Measurements from ENCODE around the gene CD7.

The CD7 gene

DNA sequence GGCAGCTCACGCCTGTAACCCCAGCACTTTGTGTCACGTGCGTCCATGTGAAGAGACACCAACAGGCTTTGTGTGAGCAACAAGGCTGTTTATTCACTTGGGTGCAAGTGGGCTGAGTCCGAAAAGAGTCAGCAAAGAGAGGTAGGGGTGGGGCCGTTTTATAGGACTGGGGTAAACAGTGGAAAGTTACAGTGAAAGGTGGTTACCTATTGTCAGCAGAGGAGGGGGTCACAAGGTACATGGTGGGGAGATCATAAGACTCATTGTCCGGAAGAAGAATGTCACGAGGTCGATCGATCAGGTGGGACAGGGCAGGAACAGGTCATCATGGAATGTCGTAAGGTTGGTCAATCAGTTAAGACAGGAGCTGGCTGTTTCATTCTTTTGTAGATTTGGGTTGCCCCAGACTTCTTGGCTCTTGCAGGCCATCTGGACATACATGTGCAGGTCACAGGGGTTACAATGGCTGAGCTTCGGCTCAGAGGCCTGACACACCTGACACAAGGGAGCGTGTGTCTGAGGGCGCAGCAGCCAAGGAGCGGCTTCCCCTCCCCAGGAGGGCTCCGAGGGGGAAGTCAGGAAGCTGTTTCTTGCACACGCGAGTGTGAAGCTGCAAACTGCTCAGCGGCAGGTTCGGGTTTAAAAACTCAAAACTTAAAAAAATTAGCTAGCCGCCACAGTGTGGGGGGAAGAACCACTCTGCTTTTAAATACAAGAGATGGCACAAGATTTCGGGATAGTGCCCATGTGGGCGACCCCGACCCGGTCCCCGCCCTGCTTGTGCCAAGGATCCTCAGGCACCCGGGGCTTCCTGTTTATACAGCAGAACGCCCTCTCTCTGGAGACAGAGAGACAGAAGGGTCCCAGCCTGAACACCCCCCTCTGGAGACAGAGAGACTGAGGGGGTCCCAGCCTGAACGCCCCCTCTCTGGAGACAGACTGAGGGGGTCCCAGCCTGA lies 29.2 kb upstream of the CD7 start:
- no peak for DNase-seq

DNA sequence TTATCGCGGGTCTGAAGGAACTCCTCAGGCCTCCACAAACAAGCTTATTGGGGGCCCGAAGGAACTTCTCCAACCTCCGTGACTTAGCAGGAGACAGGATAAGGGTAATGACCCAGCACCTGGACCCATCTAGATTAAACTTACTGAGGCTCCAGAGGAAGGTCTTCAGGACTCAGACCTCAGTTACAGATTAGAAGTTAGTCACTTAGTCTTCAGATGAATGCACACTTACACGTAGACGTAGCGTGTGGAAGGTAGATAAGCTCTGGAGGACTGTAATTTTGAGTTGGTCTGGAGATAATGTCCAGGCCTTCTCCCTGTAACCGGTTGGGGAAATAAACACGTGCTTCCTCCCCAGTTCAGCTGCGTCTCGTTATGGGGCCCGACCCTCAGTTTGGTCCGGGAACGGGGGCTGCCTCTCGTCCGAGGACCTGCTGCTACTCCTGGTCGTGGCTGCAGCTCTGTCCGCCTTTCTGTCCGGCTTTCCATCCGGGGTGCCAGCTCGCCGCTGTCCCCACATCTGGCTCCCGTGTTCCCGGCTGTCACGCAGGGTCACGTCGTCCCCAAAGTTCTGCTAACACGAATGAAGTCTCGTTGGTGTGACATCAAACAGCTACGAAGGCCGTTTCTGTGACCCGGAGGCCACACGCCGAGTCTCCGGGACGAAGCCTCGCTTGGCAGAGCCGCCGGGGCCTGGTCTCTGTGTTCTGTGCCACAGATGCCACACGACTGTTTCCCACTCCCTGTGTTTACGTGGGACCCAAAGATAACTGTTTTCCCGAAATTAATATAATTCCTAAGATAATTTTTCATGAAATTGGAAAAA lies 28.0 kb upstream of the CD7 start:
- no peak for DNase-seq

DNA sequence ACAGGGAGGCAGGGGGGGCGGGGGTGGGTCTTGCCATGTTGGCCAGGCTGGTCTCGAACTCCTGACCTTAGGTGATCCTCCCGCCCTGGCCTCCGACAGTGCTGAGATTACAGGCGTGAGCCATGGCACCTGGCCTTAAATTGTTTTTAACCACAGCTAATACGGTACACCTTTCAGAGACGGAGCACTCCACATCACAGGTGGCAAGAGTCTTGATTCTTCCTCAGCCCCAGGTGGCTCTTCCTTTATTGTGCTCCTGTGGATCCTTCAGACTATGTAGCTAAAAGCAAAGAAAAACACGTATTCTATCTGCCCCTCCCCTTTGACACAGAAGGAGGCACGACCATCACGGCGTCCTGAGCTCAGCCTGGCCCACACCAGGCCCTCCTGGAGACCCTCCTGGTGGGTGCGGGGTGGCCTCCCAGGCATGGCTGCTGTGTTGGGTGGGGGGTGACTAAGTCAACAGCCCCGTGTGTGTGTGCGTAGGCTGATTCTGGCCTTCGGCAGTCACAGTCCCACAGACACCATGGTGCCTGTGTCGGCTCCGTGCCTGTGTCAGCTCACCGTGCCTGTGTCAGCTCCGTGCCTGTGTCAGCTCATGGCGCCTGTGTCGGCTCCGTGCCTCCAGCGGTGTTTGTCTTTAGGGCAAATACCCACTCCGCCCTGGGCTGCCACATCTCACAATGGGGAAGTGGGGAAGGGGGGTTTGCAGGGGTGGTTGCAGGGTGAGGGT lies 26.9 kb upstream of the CD7 start:
- DNase-seq = no peak

DNA sequence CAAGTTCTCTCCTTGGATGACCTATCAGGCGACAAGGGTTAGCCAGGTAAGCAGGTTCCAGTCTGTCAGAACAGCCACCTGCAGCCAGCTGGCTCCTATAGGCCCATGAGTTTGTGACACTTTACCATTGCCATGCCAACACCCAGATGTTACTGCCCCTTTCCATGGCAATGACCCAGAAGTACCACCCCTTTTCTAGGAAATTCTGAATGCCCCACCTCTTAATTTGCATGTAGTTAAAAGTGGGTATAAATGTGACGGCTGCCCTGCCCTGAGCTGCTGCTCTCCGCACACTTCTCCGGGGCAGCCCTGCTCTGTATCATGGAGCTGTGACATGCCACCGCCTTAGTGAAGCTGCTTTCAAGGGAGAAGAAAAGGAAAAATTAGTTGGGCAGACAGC lies 26.2 kb upstream of the CD7 start:
- no peak for DNase-seq

DNA sequence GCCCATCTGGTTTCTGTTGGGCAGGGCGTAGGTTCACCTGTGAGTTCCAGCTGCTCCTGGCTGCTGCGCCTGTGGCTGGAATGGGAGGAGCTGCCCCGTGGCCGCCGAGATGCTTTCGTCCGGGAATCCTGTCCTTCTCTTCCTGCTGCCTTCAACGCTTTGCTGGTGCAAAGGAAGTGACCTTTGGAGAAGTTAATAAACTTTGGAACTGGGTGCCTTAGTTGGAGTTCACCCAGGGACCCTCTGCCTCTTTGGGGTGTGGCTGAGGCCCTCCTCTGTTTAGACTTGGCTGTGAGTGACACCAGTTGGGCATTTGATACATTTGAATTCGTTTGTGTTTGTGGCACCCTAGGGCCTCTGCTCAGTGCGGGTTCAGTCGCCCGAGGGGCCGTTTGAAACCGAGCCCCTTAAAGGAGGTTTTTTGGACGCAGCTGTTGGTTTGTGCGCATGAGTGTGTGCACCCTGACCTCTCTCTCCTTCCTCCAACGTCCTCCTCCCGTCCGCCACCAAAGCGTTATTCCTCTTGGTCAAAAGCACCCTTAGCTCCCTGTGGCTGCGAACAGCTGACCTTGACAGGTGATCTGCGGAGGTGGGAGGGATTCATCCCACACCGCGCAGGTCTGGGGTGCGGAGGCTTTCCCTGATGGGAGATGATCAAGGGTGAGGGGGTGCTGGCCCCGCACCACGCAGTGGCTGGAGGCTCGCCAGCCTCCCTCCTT lies 25.1 kb upstream of the CD7 start:
- no peak for DNase-seq

DNA sequence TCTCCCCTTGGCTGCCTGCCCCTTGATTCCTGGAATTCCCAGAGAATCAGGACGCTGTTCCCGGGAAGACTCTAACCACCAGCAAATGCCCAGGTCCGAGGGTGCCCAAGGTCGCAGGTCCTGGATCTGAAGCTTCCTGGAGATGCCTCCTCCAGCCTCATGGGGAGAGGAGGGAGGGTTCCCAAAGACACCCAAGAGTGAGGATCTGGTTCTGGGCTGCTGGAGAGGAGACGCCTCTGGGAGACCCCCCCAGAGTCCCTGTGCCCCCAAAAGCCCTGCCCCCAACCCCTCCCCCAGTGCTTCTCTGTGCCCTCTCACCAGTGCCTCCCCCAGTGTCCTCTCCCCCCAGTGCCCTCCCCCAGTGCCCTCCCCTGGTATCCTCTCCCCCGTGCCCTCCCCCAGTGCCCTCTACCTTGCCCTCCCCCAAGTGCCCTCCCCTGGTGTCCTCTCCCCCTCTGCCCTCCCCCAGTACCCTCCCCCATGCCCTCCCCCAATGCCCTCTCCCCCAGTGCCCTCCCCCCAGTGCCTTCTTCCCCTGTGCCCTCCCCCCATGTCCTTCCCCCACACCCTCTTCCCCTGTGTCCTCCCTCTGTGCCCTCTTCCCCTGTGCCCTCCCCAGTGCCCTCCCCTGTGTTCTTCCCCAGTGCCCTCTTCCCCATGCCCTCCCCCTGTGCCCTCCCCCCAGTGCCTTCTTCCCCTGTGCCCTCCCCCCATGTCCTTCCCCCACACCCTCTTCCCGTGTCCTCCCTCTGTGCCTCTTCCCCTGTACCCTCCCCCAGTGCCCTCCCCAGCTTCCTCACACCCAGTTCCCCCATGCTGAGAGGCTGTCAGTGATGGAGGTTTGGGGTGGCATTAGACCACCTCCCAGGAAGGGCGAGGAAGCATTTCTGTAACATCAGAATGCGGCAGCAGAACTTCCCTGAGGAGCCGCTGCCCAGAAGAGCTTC lies 22.5 kb upstream of the CD7 start:
- DNase-seq = no peak

DNA sequence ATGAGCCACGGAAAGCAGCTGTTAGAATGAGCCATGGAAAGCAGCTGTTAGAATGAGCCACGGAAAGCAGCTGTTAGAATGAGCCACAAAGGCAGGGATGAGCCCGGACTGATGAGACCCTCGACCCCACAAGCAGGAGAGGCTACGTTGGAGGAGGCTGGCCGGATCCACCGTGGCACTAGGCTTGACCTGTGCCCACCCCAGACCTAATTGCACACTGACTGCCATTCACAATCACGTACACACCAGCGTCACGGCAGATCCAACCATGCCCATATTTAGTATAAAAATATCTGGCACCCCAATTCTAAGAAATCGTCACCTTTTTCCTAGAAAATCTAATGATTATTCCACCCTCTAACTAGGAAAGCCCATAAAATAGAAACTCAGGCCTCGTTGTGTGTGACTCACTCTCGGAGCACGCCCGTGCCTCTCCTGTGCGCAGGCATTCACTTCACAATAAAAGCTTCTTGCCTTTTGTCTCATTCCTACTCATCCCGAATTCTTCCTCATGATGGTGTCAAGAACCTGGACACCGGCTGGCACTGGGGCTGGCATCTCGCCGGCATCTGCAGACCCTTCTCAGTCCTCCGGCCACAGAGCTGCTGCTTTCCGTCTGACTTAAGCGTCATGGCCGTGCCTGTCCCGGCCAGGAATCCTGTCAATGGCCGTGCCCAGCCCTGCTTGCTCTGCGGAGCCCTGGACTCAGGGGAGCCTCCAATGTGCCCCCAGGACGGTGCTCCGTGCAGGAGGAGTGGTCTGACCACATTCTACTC lies 21.6 kb upstream of the CD7 start:
- DNase-seq = no peak

DNA sequence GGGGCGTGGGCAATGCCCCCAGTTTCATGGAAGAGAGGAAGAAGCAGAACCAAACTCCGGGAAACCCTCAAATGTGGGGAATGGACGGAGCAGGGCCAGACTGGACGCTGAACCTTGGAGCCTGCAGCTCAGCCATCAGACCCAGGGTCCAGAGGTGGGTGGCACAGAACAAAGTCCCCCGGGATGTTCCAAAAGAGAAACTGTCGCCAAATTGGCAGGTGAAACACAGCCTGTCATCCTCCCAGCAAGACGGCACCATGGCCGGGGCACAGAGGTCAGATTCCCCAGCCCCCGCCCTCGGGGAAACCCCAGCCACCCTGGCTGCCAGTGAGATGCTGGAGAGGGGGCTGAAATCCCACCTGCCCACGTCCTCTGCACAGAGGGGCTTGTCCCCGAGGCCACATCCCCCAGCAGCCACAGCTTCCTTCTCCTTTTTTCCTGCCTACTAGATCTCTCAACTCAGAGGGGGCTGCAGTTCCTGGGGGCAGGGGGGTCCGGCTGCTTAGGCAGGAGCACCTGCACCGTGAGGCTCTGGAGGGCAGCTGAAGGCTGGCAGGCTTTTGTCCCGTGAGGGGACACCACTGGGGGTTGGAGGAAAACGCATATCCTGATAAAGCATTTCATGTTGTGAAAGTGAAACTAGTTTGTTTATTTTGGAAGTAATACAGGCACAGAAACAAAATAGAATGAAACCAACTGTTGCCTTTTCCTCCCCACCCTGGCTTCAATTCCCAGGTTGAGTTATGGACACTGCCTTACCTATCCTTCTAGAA lies 17.4 kb upstream of the CD7 start:
- no peak for DNase-seq

DNA sequence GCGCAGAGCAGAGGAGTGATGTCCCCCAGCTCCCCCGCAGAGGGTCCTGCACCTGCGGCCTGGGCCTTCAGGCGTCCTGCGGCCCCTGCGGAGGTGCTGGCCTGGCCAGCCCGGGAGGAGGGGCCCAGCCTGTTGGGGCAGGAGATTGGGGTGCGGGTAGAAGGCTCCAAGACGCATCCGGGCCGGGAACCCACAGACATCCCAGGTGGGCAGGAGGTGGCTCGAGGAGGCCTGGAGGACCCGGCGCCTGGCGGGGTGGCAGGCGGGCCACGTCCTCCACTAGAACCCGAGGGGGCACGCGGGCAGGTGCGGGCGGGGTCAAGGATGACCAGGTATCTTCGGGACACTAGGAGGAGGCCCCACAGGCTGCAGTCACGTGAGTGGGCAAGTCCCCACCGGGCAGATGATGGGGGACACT lies 16.8 kb upstream of the CD7 start:
- no peak for DNase-seq

DNA sequence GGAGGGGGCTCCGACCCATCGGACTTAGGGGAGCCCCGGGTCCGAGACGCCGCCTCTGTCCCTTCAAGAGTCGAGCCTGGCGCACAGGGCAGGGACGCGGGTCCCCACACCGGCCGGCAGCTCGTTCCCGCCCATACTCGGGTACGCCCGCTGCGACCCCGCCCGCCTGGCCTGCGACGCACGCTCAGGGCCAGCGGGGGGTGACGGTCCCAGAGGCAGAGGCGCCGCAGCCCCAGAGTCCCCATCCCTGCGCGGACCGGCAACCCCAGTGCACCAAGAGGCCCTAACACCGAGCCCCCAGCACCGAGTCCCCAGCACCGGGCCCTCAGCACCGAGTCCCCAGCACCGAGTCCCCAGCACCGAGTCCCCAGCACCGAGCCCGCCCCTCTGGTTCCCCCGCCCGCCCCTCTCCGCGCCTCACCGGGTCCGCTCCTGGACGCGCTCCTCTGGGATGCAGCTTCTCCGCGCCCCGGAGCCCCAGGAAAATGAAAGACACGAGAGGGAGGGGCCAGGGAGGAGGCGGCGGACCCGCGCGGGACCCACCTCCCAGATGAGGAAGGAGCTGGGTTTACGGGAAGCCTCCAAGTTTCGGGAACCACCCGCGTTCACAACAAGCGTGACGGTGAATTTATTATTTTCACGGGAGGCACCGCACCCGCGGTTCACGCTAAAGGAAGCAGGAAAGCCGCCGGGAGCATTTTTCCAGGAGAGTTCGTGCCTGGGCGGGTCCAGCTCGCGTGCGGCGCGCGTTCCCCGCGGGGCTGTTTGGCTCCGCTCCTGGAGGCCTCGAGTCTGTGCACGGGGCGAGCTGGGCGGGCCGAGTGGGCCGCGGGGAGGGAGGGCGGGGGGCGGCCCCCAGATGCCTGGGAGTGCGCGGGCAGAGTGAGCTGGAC lies 16.1 kb upstream of the CD7 start, which contains the start of gene SECTM1:
TSS of gene SECTM1 (minus strand) at position 488 of the 893 bp plus-strand sequence. CDS start 6,526 bp downstream, outside the sequence.
- peak; percentile 27 for DNase-seq

DNA sequence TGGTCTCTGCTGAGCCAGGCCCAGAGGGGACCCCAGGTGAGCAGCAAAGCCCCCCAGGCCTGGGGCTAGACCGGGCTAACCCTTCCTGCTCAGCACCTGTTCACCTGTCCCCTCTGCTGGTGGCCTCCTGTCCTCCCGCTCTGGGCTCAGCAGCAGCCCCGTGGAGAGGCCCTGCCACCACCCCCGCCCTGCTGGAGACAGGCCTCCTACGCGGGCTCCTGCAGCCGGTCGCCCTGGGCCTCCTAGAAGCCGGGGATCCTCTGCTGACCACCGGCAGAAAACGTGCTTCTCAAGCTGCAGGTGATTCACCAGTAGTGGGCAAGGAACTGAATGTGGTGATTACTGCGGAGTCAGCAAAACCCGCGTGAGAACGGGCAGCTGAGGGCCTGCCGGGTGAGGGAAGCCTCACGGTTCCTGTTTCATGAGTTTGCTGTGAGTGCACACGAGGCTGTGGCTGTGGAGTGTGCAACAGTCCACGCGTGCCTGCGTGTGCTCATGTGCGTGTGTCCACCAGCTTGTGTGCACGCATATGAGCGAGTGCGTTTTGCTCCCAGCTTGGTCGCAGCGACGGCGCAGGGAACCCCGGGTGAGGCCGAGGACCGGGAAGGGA lies 15.4 kb upstream of the CD7 start:
- DNase-seq = no peak

DNA sequence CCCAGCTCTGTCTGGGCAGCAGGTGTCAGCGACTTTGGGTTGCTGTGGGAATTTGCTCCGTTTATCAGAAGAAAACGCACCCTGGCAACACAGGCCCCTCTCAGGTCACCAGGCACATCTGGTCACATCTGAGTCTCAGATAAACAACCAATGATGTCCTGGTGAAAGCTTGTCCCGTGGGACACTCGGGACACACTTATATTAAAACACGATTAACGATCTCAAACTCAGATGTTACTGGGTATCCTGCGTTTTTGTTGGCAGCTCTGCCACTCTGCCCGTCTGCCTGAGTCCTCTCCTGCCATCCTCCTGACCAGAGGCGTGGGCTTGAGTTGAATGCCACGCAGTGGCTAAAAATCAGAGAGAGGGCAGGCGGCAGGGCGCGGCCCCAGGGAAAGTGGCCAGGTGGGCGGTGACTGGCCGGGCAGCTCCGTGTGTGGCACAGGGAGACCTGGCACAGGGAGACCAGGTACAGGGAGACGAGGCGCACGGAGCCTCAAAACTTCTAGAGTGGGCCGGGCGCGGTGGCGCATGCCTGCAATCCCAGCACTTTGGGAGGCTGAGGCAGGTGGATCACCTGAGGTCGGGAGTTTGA lies 14.0 kb upstream of the CD7 start:
- DNase-seq = no peak

DNA sequence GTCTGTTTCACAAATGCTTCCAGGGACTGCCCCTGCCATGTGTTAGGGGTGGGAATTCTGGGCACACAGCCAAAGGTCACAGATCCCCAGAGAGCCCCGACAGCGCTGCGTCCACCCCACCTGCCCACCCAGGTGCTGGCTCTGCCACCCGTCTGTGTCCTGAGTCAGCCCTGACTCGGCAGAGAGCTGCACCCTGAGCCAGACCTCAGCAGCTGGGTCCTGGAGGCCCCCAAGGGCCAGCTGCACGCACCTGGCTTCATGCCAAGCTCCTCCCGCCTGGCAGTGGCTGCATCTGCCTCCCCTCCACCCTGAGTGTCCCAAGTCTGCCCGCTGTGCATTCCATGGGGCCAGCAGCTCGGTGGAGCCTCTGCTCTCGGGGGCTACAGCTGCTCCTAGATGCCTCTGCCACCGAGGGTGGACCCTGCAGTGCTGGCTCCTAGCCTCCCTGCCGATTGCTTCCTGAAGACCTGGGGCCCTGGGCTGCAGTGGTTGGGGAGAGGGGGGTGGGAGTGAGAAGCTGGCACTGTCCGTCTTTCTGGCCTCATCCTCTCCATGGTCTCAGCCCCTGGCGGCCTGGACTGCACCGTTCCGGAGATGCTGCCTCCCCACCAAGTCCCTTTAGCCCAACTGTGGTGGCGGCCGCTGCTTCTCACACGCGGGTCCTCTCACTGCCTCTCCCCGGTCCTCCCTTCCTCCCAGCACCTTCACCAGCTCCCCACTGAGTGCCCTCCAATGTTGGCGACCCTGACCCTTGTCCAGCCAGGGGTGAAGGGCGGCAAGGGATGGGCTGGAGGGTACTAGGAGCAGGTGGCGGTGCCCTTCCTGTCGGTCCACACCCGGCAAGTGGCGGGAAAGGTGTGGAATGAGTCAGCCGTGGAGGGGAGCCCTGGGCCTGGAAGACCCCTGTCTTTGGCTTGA lies 13.2 kb upstream of the CD7 start:
- no peak for DNase-seq

DNA sequence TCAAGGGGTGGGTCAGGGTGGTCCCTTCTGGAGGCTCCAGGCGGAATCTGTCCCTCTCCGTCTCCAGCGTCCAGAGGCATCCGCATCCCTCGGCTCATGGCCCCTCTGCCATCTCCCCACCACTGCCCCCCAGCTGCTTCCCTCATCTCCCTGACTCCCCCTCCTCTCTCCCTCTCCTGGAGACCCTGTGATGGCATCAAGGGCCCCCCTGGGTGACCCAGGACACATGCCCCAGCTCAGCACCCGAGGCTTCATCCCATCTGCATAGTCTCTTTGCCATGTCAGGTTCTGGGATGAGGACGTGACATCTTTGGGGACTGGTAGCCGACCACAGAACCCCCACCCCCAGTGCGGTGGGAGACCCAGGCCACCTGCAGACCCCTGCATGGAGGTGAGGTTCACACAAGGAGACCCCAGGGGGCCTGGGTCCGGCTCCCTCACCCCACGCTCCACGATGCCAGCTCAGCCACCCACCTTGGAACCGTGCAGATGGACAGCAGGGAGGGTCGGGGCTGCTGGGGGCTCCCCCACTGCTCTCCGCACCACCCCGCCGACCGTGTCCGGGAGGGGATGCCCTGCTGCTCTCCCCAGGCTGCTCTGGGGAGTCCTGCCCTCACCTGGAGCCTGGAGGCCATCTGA lies 12.4 kb upstream of the CD7 start:
- DNase-seq = no peak

DNA sequence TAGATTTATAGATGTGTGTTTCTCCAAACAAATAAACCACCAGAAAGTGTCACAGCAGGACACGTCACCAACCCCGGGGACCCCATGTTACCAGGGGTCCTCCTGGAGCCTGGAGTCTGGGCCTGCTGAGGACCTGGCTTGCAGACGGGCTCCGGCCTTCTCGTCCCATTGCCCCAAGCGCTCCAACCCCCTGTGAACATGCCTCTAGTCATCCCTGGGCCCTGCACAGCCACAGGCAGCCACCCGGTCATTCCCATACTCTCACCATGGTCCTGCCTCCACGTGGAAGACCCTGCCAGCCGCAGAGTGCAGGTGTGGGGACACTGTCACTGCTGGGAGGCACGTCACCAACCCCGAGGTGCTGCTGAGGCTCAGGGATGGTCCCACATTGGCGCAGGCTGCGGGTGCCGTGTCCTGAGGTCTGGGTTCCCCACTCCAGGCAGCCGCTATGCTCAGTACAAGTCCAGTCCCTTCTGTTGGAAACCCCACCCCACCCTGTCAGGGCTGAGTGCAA lies 11.6 kb upstream of the CD7 start:
- DNase-seq = no peak

Measured in stimulated activated CD4-positive, alpha-beta T cell treated with anti-CD3 and anti-CD28 coated beads, Interleukin-12 subunit alpha, Interleukin-12 subunit beta, amount 100 ng/mL, for 4 hours (primary cell).